Right ventricle myocardium inferior (tissue), 1 donor: ENCODE results near the gene GDPD3. TPM values are rescaled to one million over a fixed set of nuclear protein-coding genes. Genes with fewer than 3 reads are reported as not detected.

Experiments
- ATAC-seq: fragments of 200-7000 bp; cut with Tn5 transposase; one replicate; pipeline ENCODE4 v1.9.1; 2020; ENCODE audit warnings: mild to moderate bottlenecking, moderate library complexity
- DNase-seq: peaks from one replicate; pipeline ENCODE4 v3.0.0; 2021; ENCODE audit errors: missing footprints
- intact Hi-C: fragments of 100-400 bp; cut with DNase I; formaldehyde crosslinking; loops from one replicate; pipeline ENCODE4 v1.11.0; 2022
- long read RNA-seq: library from polyadenylated mRNA; unstranded; transcript quantifications from one replicate; pipeline ENCODE4 v2.0.0, GENCODE V29; 2021
- total RNA-seq: library from RNA; stranded (reverse); fragmentation: NEBNext Ultra II Directional; extraction: Animal tissue kit (Norgen Biotek cat#: 25700); gene quantifications from one replicate; pipeline ENCODE4 v1.2.1, GENCODE V29; 2021
- donor health status: DM: no; HTN: yes; CAD: no; lungs with severe emphysema.

GDPD3 gene
- 2.2 TPM for total RNA-seq
- long read RNA-seq = 0 reads

- peak; percentile 73 for DNase-seq
- intact Hi-C loops = no loop called here
Measured at GRCh38 chr16:30113031-30113710, at the start of gene GDPD3. Gene GDPD3 (minus strand): TSS chr16:30113537. CDS start chr16:30113478, 59 bp downstream.

GRCh38 chr16:30157214-30157613, 43.9 kb upstream of the GDPD3 start:
- intact Hi-C loops = no loop called here
- no peak for ATAC-seq
- no peak for DNase-seq

More at GRCh38 chr16:30113031-30113710, at the start of gene GDPD3:
- ATAC-seq = peak; percentile 71

GRCh38 chr16:30155188-30155587, 41.9 kb upstream of the GDPD3 start:
- ATAC-seq = no peak
- no peak for DNase-seq
- intact Hi-C loops = no loop called here

- DNase-seq (no peak), ATAC-seq (no peak)
- intact Hi-C loops = no loop called here
Measured at GRCh38 chr16:30152517-30152916, 39.2 kb upstream of the GDPD3 start.

GRCh38 chr16:30151091-30151490, 37.8 kb upstream of the GDPD3 start:
- no peak for ATAC-seq
- no peak for DNase-seq
- intact Hi-C loops = no loop called here

GRCh38 chr16:30149250-30149930, 36.1 kb upstream of the GDPD3 start:
- ATAC-seq = no peak
- no peak for DNase-seq
- intact Hi-C loops = no loop called here

- no peak for DNase-seq
- intact Hi-C loops = no loop called here
- no peak for ATAC-seq
Measured at GRCh38 chr16:30147843-30148510, 34.6 kb upstream of the GDPD3 start.

- ATAC-seq (no peak), DNase-seq (no peak)
- intact Hi-C loops = no loop called here
Measured at GRCh38 chr16:30145657-30146056, 32.3 kb upstream of the GDPD3 start.

GRCh38 chr16:30144917-30145316, 31.6 kb upstream of the GDPD3 start:
- no peak for ATAC-seq
- intact Hi-C loops = no loop called here
- DNase-seq = no peak

- intact Hi-C loops = no loop called here
- DNase-seq (no peak), ATAC-seq (no peak)
Measured at GRCh38 chr16:30144017-30144416, 30.7 kb upstream of the GDPD3 start.

- intact Hi-C loops = no loop called here
- ATAC-seq (no peak), DNase-seq (no peak)
Measured at GRCh38 chr16:30143347-30143702, 30.0 kb upstream of the GDPD3 start.

GRCh38 chr16:30142672-30143346, 29.5 kb upstream of the GDPD3 start:
- ATAC-seq (no peak), DNase-seq (no peak)
- intact Hi-C loops = no loop called here

- DNase-seq = no peak
- intact Hi-C loops = no loop called here
- ATAC-seq = no peak
Measured at GRCh38 chr16:30141750-30142149, 28.4 kb upstream of the GDPD3 start.

GRCh38 chr16:30139583-30140481, 26.5 kb upstream of the GDPD3 start:
- intact Hi-C loops = no loop called here
- DNase-seq = no peak
- no peak for ATAC-seq

- no peak for ATAC-seq
- DNase-seq = no peak
- intact Hi-C loops = no loop called here
Measured at GRCh38 chr16:30137897-30138296, 24.6 kb upstream of the GDPD3 start.

GRCh38 chr16:30136971-30137605, 23.8 kb upstream of the GDPD3 start:
- DNase-seq (no peak), ATAC-seq (peak; percentile 57)
- intact Hi-C loops = no loop called here

- DNase-seq = no peak
- no peak for ATAC-seq
- intact Hi-C loops = no loop called here
Measured at GRCh38 chr16:30132591-30132990, 19.3 kb upstream of the GDPD3 start.

- DNase-seq (no peak), ATAC-seq (peak; percentile 44)
- intact Hi-C loops = no loop called here
Measured at GRCh38 chr16:30131869-30132475, 18.6 kb upstream of the GDPD3 start.
